H1 (cell line): ENCODE measurements around the gene GNS. TPM values are rescaled to one million over a fixed set of nuclear protein-coding genes. Genes with fewer than 3 reads are reported as not detected.

ENCODE experiments used
- CTCF ChIA-PET: fragments of 300-600 bp; sonication (Branson Sonifier 250); formaldehyde crosslinking; loops from one replicate; lab custom pipeline; 2021; ENCODE audit not compliant: partially characterized antibody; lab: Charles Lee
- POLR2A ChIA-PET: fragments of 300-600 bp; sonication (Branson Sonifier 250); formaldehyde crosslinking; loops from one replicate; lab custom pipeline; 2021; ENCODE audit warnings: inconsistent platforms; ENCODE audit not compliant: partially characterized antibody; lab: Charles Lee
- DNase-seq, 2 experiments: peaks; one replicate each; pipeline versions ENCODE4 v3.0.0 to v3.0.0-alpha.2; 2010 to 2022; ENCODE audit warnings: low spot score in 2 of 2, low read depth in 1 of 2, mixed read lengths in 1 of 2
- FAIRE-seq: peaks from 2 replicates; lab custom pipeline; 2011; peaks lifted over from hg19 to GRCh38; lab: Jason Lieb, UNC
- H2AFZ ChIP-seq: 2 replicates; pipeline ENCODE4 v1.8.1; 2012; ENCODE audit warnings: low read length, inconsistent platforms
- H2AK5ac ChIP-seq: 2 replicates; pipeline ENCODE4 v1.6.1; 2013; ENCODE audit warnings: low read depth, low read length
- H2BK120ac ChIP-seq: replicated peaks from 2 replicates; pipeline ENCODE3; 2013; ENCODE audit warnings: low read depth, low read length, inconsistent platforms
- H2BK12ac ChIP-seq: 2 replicates; pipeline ENCODE4 v1.6.1; 2013; ENCODE audit warnings: low read depth, low read length
- H2BK15ac ChIP-seq: 2 replicates; pipeline ENCODE4 v1.6.1; 2013; ENCODE audit warnings: low read length
- H2BK20ac ChIP-seq: 2 replicates; pipeline ENCODE4 v1.6.1; 2013; ENCODE audit warnings: low read length
- H2BK5ac ChIP-seq: 2 replicates; pipeline ENCODE4 v1.6.1; 2013; ENCODE audit warnings: low read depth, low read length
- H3K14ac ChIP-seq: 2 replicates; pipeline ENCODE4 v1.6.1; 2013; ENCODE audit warnings: inconsistent platforms; ENCODE audit not compliant: insufficient read length
- H3K18ac ChIP-seq: 2 replicates; pipeline ENCODE4 v1.6.1; 2013; ENCODE audit warnings: low read length; ENCODE audit errors: extremely low read depth
- H3K23ac ChIP-seq: 2 replicates; pipeline ENCODE4 v1.6.1; 2013; ENCODE audit warnings: inconsistent platforms; ENCODE audit not compliant: insufficient read length
- H3K23me2 ChIP-seq: 2 replicates; pipeline ENCODE4 v1.6.1; 2013; ENCODE audit warnings: low read depth, low read length
- H3K27ac ChIP-seq: 2 replicates; pipeline ENCODE4 v1.6.1; 2011; ENCODE audit warnings: low read depth, low read length, inconsistent platforms
- H3K27me3 ChIP-seq, 4 experiments: replicated peaks in 1 of 4; 1 replicate in 1 of 4; 2 replicates in 3 of 4; pipeline versions ENCODE4 v1.6.1 to v1.8.1; 2011 to 2013; ENCODE audit warnings: low read length in 3 of 4, mild to moderate bottlenecking in 3 of 4, inconsistent platforms in 2 of 4, mixed read lengths in 2 of 4, moderate library complexity in 1 of 4; ENCODE audit not compliant: control insufficient read depth in 3 of 4, insufficient read depth in 3 of 4; ENCODE audit errors: extremely low read depth in 1 of 4
- H3K36me3 ChIP-seq, 4 experiments: 2 replicates each; pipeline versions ENCODE4 v1.6.1 to v1.8.1; 2011 to 2013; ENCODE audit warnings: mild to moderate bottlenecking in 4 of 4, low read length in 3 of 4, moderate library complexity in 2 of 4, control low read depth in 1 of 4, inconsistent platforms in 1 of 4; ENCODE audit not compliant: insufficient read depth in 4 of 4, control insufficient read depth in 2 of 4
- H3K4ac ChIP-seq: replicated peaks from 2 replicates; pipeline ENCODE3; 2013; ENCODE audit warnings: low read length, low read depth, mixed read lengths, inconsistent platforms; ENCODE audit not compliant: insufficient read length
- H3K4me1 ChIP-seq, 4 experiments: replicated peaks in 1 of 4; 1 replicate in 1 of 4; 2 replicates in 3 of 4; pipeline versions ENCODE4 v1.6.1 to v1.8.1; 2011 to 2013; ENCODE audit warnings: low read length in 3 of 4, inconsistent platforms in 2 of 4, mixed read lengths in 1 of 4; ENCODE audit not compliant: insufficient read depth in 4 of 4, control insufficient read depth in 3 of 4
- H3K4me2 ChIP-seq, 2 experiments: 2 replicates each; pipeline versions ENCODE4 v1.6.1 to v1.8.1; 2011 to 2013; ENCODE audit warnings: low read depth in 2 of 2, low read length in 2 of 2, control low read depth in 1 of 2, inconsistent platforms in 1 of 2, mild to moderate bottlenecking in 1 of 2; ENCODE audit not compliant: insufficient read depth in 1 of 2
- H3K4me3 ChIP-seq, 4 experiments: fragments of 200-600, 300-600 bp in 1 of 4; sonication (generic), shearing (Covaris generic), sonication (Bioruptor Twin) in 1 of 4; 2 replicates each; pipeline versions ENCODE4 v1.5.1 to v1.8.1; 2011 to 2016; ENCODE audit warnings: low read length in 4 of 4, low read depth in 3 of 4, control low read depth in 2 of 4, inconsistent platforms in 2 of 4, mild to moderate bottlenecking in 2 of 4, mixed read lengths in 1 of 4, moderate library complexity in 1 of 4; ENCODE audit not compliant: insufficient read depth in 2 of 4; ENCODE audit errors: extremely low read depth in 1 of 4
- H3K56ac ChIP-seq: replicated peaks from 2 replicates; pipeline ENCODE3; 2013; ENCODE audit warnings: low read depth, mild to moderate bottlenecking, mixed read lengths, low read length, inconsistent platforms; ENCODE audit not compliant: insufficient read length
- H3K79me1 ChIP-seq: 2 replicates; pipeline ENCODE4 v1.6.1; 2013; ENCODE audit warnings: low read depth, low read length, control low read depth
- H3K79me2 ChIP-seq, 2 experiments: 2 replicates each; pipeline versions ENCODE4 v1.6.1 to v1.8.1; 2012 to 2013; ENCODE audit warnings: low read length in 2 of 2, mild to moderate bottlenecking in 2 of 2, inconsistent platforms in 1 of 2; ENCODE audit not compliant: insufficient read depth in 2 of 2, control insufficient read depth in 1 of 2
- H3K9ac ChIP-seq, 4 experiments: replicated peaks in 1 of 4; 1 replicate in 1 of 4; 2 replicates in 3 of 4; pipeline versions ENCODE4 v1.6.1 to v1.8.1; 2011 to 2013; ENCODE audit warnings: low read depth in 3 of 4, low read length in 3 of 4, control low read depth in 2 of 4, mild to moderate bottlenecking in 2 of 4, moderate library complexity in 2 of 4, inconsistent platforms in 1 of 4; ENCODE audit errors: extremely low read depth in 1 of 4
- H3K9me3 ChIP-seq, 2 experiments: 2 replicates each; pipeline versions ENCODE4 v1.6.1 to v1.8.1; 2012 to 2013; ENCODE audit warnings: mild to moderate bottlenecking in 2 of 2, moderate library complexity in 2 of 2, control low read depth in 1 of 2, inconsistent platforms in 1 of 2, low read depth in 1 of 2, low read length in 1 of 2, mixed read lengths in 1 of 2; ENCODE audit not compliant: insufficient read depth in 2 of 2
- H4K20me1 ChIP-seq, 2 experiments: replicated peaks in 1 of 2; 2 replicates each; pipeline versions ENCODE3 to v1.8.1; 2011 to 2013; ENCODE audit warnings: inconsistent platforms in 2 of 2, low read length in 2 of 2, mild to moderate bottlenecking in 1 of 2; ENCODE audit not compliant: insufficient read depth in 2 of 2, control insufficient read depth in 1 of 2
- H4K5ac ChIP-seq: 2 replicates; pipeline ENCODE4 v1.6.1; 2013; ENCODE audit warnings: low read length, low read depth, mixed read lengths, inconsistent platforms; ENCODE audit not compliant: insufficient read length
- H4K8ac ChIP-seq: 2 replicates; pipeline ENCODE4 v1.8.0; 2013; ENCODE audit warnings: mild to moderate bottlenecking, moderate library complexity, low read length, inconsistent platforms; ENCODE audit not compliant: insufficient read depth; ENCODE audit errors: extremely low read depth
- H4K91ac ChIP-seq: replicated peaks from 2 replicates; pipeline ENCODE3; 2013; ENCODE audit warnings: low read length, mixed read lengths, inconsistent platforms; ENCODE audit not compliant: insufficient read length
- ASH2L ChIP-seq: fragments of 200-600, 300-600 bp; sonication (generic); IDR thresholded peaks from one replicate; pipeline ENCODE4 v1.7.1; 2017; ENCODE audit warnings: low read length
- BACH1 ChIP-seq: IDR thresholded peaks from 2 replicates; pipeline ENCODE4 v1.6.1; 2012; ENCODE audit warnings: low read length, improper control_type of control experiment
- CBX8 ChIP-seq: fragments of 300-800, 300-1000 bp; sonication (generic); IDR thresholded peaks from 2 replicates; pipeline ENCODE4 v1.7.1; 2016; ENCODE audit warnings: low read depth, low read length, borderline replicate concordance
- GTF2F1 ChIP-seq: IDR thresholded peaks from 2 replicates; pipeline ENCODE4 v1.6.1; 2012; ENCODE audit warnings: low read depth, low read length, improper control_type of control experiment, borderline replicate concordance
- HDAC2 ChIP-seq, 2 experiments: fragments of 300-600 bp in 1 of 2; sonication (generic) in 1 of 2; IDR thresholded peaks; 2 replicates each; pipeline ENCODE4 v1.6.1; 2011 to 2012; ENCODE audit warnings: low read depth in 2 of 2, low read length in 2 of 2, mild to moderate bottlenecking in 2 of 2, moderate library complexity in 2 of 2, borderline replicate concordance in 1 of 2, inconsistent platforms in 1 of 2
- JUN ChIP-seq: IDR thresholded peaks from 2 replicates; pipeline ENCODE4 v1.6.1; 2011; ENCODE audit warnings: low read depth, mild to moderate bottlenecking, improper control_type of control experiment, low read length
- KDM5A ChIP-seq: fragments of 200-600 bp; IDR thresholded peaks from 2 replicates; pipeline ENCODE4 v1.7.1; 2012; ENCODE audit warnings: mild to moderate bottlenecking, low read length, inconsistent platforms, mixed read lengths
- RNF2 ChIP-seq: fragments of 200-900, 300-1000 bp; sonication (generic); IDR thresholded peaks from 2 replicates; pipeline ENCODE4 v1.7.1; 2016; ENCODE audit warnings: borderline replicate concordance, low read depth, mild to moderate bottlenecking, antibody characterized with exemption, low read length; ENCODE audit not compliant: poor library complexity, severe bottlenecking; ENCODE audit errors: missing control alignments
- RXRA ChIP-seq: IDR thresholded peaks from 2 replicates; pipeline ENCODE4 v1.6.1; 2011; ENCODE audit warnings: low read depth, mild to moderate bottlenecking, low read length, moderate library complexity; ENCODE audit not compliant: insufficient read depth
- SP1 ChIP-seq: IDR thresholded peaks from 2 replicates; pipeline ENCODE4 v1.6.1; 2011; ENCODE audit warnings: low read depth, low read length
- TBP ChIP-seq: IDR thresholded peaks from 2 replicates; pipeline ENCODE4 v1.6.1; 2011; ENCODE audit warnings: low read depth, low read length, improper control_type of control experiment
- WGBS, 2 experiments: shearing (Covaris generic) in 1 of 2; methylation state at CpG; one replicate each; pipeline versions ENCODE4 v1.1.6 to v1.1.7; 2013 to 2015; ENCODE audit warnings: low lambda C conversion rate in 2 of 2, mixed read lengths in 2 of 2, inconsistent platforms in 1 of 2, low coverage in 1 of 2, missing lambda C conversion rate in 1 of 2; ENCODE audit not compliant: insufficient replicate concordance in 2 of 2, insufficient coverage in 1 of 2, insufficient read length in 1 of 2; ENCODE audit errors: extremely low coverage in 1 of 2, missing lambda C conversion rate in 1 of 2; 5-methylcytosine and 5-hydroxymethylcytosine counted together
- polyA plus RNA-seq, 7 experiments: library from polyadenylated mRNA; depleted of rRNA in 3 of 7; stranded (reverse) in 5 of 7; unstranded in 2 of 7; fragments of >200 nt in 5 of 7; fragments of 200-250 nt in 2 of 7; gene quantifications; 1 replicate in 5 of 7; 2 replicates in 1 of 7; 4 replicates in 1 of 7; pipeline versions ENCODE4 v1.2.1 to v1.2.3, GENCODE V29; 2011 to 2013; ENCODE audit warnings: missing spikeins in 2 of 7, mixed read lengths in 2 of 7
- total RNA-seq: library from RNA; stranded (reverse); fragmentation: NEBNext Ultra II Directional; extraction: Animal tissue kit (Norgen Biotek cat#: 25700); gene quantifications from 2 replicates; pipeline ENCODE4 v1.2.1, GENCODE V29; 2021

GNS gene
- total and polyA plus RNA-seq, 2 of the 8 experiments (the other 6 are each of a cell fraction or from before 2014, with no cell fraction given): 16.0 to 28.5 TPM

GRCh38 chr12:64691227-64691794, 67.9 kb downstream of the GNS start:
- no peak overlapping the region for H3K4ac ChIP-seq
- no peak overlapping the region for H2AFZ ChIP-seq
- H2BK120ac ChIP-seq: peak overlapping the region; percentile 55
- peak overlapping the region; percentile 56 for H3K23ac ChIP-seq
- H4K8ac ChIP-seq: no peak overlapping the region
- DNase-seq (no peak), FAIRE-seq (peak; percentile 45)
- no peak overlapping the region for H3K14ac ChIP-seq
- ChIA-PET POLR2A (interaction anchor here (0.6 to 4.0 kb wide), 6 partner anchors 9 to 82 kb away, joined by 3 to 34 read pairs (median 3); partner anchors contain the start of gene RASSF3), CTCF (interaction anchor here (1.0 to 5.1 kb wide), 7 partner anchors 9 to 142 kb away, joined by 3 to 39 read pairs (median 4); no protein-coding TSS in a partner anchor)
- no peak overlapping the region for H2BK15ac ChIP-seq
- peak overlapping the region; percentile 60 for H3K27ac ChIP-seq
- H3K27me3 ChIP-seq: no peaks in the 10 kb centered on the region
- H4K20me1 ChIP-seq: no peaks in the 10 kb centered on the region
- peak overlapping the region; percentile 16 to 51 (median 30); a peak in 7 of 8 replicates for H3K4me3 ChIP-seq
- H4K5ac ChIP-seq: peak overlapping the region; percentile 96
- H3K4me1 ChIP-seq: peaks cover 5 to 38% (median 20%) of the 10 kb centered on the region in 4 experiments
- WGBS, 2 experiments: 36% methylated on average over 6 of the region's 6 CpGs; no CpG with 5 or more reads in 1 of the 2 experiments
- H3K79me1 ChIP-seq: 0 out of 2 replicates have a peak, but pooled peaks cover 2% of the 10 kb centered on the region
- H3K36me3 ChIP-seq: peaks cover 0 to 17% (median 4%) of the 10 kb centered on the region in 4 experiments; a peak in 3 of 8 replicates
- peak overlapping the region; percentile 92 for H2AK5ac ChIP-seq
- peaks cover 0 to 15% of the 10 kb centered on the region in 2 experiments; a peak in 3 of 4 replicates for H3K79me2 ChIP-seq
- peak overlapping the region; percentile 98; the same call in 1 of the 2 replicates for H3K18ac ChIP-seq
- peak overlapping the region; percentile 3; the same call in 1 of the 2 replicates for H2BK20ac ChIP-seq
- H2BK12ac ChIP-seq: peak overlapping the region; percentile 82
- peaks cover 5% of the 10 kb centered on the region; the same call in 1 of the 2 replicates for H3K23me2 ChIP-seq
- H3K56ac ChIP-seq: no peak overlapping the region
- H2BK5ac ChIP-seq: peak overlapping the region; percentile 86; the same call in 1 of the 2 replicates
- peak overlapping the region; percentile 49 for H4K91ac ChIP-seq
- peak overlapping the region in 2 of 4 experiments; percentile 28 to 48; a peak in 2 of 7 replicates for H3K9ac ChIP-seq
- H3K9me3 ChIP-seq: no peaks in the 10 kb centered on the region
- H3K4me2 ChIP-seq: peak overlapping the region; percentile 70 to 99
- TF ChIP-seq BACH1: no peak
- no peak for TF ChIP-seq RXRA
- no peak for TF ChIP-seq GTF2F1
- no peak for TF ChIP-seq JUN
- no peak for TF ChIP-seq TBP
- TF ChIP-seq SP1: peak; percentile 64
- no peak for TF ChIP-seq CBX8
- TF ChIP-seq ASH2L: peak; percentile 99
- no peak for TF ChIP-seq RNF2
- no peak for TF ChIP-seq KDM5A
- 0 out of 4 replicates have a peak, but pooled peaks of 1 of the 2 experiments have one; percentile 43 for TF ChIP-seq HDAC2 (IDR thresholded peaks at IDR 0.05; ENCODE audit: borderline replicate concordance in 1 of 2, low read depth in 2 of 2, low read length in 2 of 2)
